Measurements from ENCODE around the gene SPSB2.
"Not testable (repeated sequence)": the region's sequence is repeated elsewhere in the genome, so short reads cannot be mapped to it uniquely, and the experiment has no call there.

GRCh38 chr12:6888794-6889193 is 15.7 kb upstream of the SPSB2 start:
- TF ChIP-seq, protein P1, sequence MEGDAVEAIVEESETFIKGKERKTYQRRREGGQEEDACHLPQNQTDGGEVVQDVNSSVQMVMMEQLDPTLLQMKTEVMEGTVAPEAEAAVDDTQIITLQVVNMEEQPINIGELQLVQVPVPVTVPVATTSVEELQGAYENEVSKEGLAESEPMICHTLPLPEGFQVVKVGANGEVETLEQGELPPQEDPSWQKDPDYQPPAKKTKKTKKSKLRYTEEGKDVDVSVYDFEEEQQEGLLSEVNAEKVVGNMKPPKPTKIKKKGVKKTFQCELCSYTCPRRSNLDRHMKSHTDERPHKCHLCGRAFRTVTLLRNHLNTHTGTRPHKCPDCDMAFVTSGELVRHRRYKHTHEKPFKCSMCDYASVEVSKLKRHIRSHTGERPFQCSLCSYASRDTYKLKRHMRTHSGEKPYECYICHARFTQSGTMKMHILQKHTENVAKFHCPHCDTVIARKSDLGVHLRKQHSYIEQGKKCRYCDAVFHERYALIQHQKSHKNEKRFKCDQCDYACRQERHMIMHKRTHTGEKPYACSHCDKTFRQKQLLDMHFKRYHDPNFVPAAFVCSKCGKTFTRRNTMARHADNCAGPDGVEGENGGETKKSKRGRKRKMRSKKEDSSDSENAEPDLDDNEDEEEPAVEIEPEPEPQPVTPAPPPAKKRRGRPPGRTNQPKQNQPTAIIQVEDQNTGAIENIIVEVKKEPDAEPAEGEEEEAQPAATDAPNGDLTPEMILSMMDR (IDR thresholded peaks at IDR 0.05) = not testable (repeated sequence)
- TF ChIP-seq POLR2A (IDR thresholded peaks at IDR 0.05) = not testable (repeated sequence)
